Measurements from ENCODE around the gene TPPP2.

DNA sequence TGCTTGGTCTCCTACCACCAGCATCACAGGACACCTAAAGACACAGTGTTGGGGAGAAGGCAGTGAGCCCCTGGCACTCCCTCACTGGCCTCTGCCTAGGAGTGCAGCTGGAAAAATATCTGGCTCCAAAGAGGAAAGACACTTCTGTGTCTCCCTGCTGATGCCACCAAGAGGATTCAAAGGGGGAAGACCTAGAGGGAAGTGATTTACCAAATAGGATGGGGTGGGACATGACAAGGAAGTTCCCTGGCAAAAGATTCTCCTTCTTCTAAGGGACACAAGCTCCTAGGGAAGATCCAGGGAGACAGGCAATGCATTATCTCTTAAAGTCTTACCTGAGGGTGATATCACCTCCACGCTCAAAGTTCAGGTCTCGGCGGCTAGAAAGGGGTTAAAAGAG lies 11.2 kb upstream of the TPPP2 start:
- no peak for TF ChIP-seq YY1 (IDR thresholded peaks at IDR 0.05; ENCODE audit: low read depth)
- no peak for TF ChIP-seq POLR2AphosphoS5 (IDR thresholded peaks at IDR 0.05; ENCODE audit: low read depth, low read length)
- TF ChIP-seq, protein P1, sequence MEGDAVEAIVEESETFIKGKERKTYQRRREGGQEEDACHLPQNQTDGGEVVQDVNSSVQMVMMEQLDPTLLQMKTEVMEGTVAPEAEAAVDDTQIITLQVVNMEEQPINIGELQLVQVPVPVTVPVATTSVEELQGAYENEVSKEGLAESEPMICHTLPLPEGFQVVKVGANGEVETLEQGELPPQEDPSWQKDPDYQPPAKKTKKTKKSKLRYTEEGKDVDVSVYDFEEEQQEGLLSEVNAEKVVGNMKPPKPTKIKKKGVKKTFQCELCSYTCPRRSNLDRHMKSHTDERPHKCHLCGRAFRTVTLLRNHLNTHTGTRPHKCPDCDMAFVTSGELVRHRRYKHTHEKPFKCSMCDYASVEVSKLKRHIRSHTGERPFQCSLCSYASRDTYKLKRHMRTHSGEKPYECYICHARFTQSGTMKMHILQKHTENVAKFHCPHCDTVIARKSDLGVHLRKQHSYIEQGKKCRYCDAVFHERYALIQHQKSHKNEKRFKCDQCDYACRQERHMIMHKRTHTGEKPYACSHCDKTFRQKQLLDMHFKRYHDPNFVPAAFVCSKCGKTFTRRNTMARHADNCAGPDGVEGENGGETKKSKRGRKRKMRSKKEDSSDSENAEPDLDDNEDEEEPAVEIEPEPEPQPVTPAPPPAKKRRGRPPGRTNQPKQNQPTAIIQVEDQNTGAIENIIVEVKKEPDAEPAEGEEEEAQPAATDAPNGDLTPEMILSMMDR (IDR thresholded peaks at IDR 0.05), result no peak
- TF ChIP-seq FOSL2 (IDR thresholded peaks at IDR 0.05; ENCODE audit: borderline replicate concordance, low read depth), result no peak
- TF ChIP-seq, protein P2, sequence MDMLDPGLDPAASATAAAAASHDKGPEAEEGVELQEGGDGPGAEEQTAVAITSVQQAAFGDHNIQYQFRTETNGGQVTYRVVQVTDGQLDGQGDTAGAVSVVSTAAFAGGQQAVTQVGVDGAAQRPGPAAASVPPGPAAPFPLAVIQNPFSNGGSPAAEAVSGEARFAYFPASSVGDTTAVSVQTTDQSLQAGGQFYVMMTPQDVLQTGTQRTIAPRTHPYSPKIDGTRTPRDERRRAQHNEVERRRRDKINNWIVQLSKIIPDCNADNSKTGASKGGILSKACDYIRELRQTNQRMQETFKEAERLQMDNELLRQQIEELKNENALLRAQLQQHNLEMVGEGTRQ (IDR thresholded peaks at IDR 0.05; ENCODE audit: borderline replicate concordance, low read depth, low read length), result no peak
- TF ChIP-seq GABPA (IDR thresholded peaks at IDR 0.05; ENCODE audit: low read depth), result no peak
